Ishikawa (cell line): Measurements from ENCODE around the gene TPST2.

Experiments
- CREB1 ChIP-seq: IDR thresholded peaks from 2 replicates; pipeline ENCODE4 v1.6.1; 2012; ENCODE audit warnings: low read depth
- EGR1 ChIP-seq: IDR thresholded peaks from 2 replicates; pipeline ENCODE4 v1.6.1; 2012
- REST ChIP-seq: IDR thresholded peaks from 2 replicates; pipeline ENCODE4 v1.6.1; 2012; ENCODE audit warnings: low read depth, mild to moderate bottlenecking
- TCF12 ChIP-seq: IDR thresholded peaks from 2 replicates; pipeline ENCODE4 v1.6.1; 2012; ENCODE audit warnings: low read depth

DNA sequence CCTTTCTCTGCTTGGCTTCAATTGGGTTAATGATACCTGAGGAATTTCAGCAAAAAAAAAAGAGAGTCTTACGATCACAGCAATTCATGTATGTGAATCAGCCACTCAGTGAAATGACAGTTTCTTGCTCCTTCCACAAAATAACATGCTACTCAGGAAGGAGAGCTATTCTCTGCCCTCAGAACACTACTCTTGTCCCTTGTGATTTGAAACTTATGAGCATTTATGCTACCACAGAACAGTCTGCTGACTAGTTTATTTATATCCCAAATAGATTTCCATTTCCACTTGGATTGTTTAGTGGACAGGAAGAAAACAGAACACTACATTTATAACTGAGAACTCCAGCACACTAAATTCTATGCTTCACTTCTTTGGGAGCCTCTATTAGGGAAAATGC lies 86.2 kb downstream of the TPST2 start:
- no peak for TF ChIP-seq EGR1
- TF ChIP-seq REST, result no peak
- no peak for TF ChIP-seq CREB1
- no peak for TF ChIP-seq TCF12
